HepG2 (cell line): ENCODE results near the gene MTHFS.
A peak's percentile ranks its signal among the peaks of the same experiment; 100 is the strongest.

ENCODE experiments used
- EZH2 ChIP-seq: conservative IDR thresholded peaks from 2 replicates; pipeline ENCODE4 v1.6.1; 2012; ENCODE audit warnings: mild to moderate bottlenecking, low read depth, low read length, moderate library complexity
- FOXK2 ChIP-seq: fragments of 450-650 bp; IDR thresholded peaks from 2 replicates; pipeline ENCODE4 v1.6.1; 2016
- GATAD2A ChIP-seq: IDR thresholded peaks from 2 replicates; pipeline ENCODE4 v1.6.1; 2016
- NFIC ChIP-seq: IDR thresholded peaks from 2 replicates; pipeline ENCODE4 v1.6.1; 2012; ENCODE audit warnings: mild to moderate bottlenecking, low read length, inconsistent platforms
- POLR2A ChIP-seq, 2 experiments: IDR thresholded peaks; 2 replicates each; pipeline ENCODE4 v1.6.1; 2011; ENCODE audit warnings: low read depth in 2 of 2, low read length in 2 of 2, mild to moderate bottlenecking in 1 of 2, moderate library complexity in 1 of 2; ENCODE audit not compliant: insufficient read depth in 1 of 2
- TF ChIP-seq, protein P1 (sequence below): sonication (generic); formaldehyde crosslinking; IDR thresholded peaks from 2 replicates; pipeline ENCODE4 v1.4.0; 2020; ENCODE audit warnings: missing genetic modification reagents

DNA sequence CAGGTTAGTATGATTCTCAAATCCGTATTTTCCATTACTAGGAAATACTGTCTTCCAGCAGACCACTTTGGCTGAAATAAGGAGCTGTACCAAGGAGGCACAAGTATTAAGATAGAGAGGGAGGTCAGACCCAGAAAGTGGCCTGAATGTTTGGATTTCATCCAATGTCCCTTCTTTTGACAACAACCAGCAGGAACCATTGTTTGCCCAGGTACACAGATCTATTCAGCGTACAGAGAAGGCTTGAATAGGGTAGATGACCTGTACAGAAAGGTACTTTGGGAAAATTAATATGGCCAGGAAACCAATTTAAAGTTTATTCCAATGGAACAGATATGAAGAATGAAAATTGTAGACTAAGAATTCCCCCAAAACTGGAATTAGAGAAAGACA, 12.6 kb downstream of the MTHFS start:
- TF ChIP-seq EZH2: no peak
- no peak for TF ChIP-seq FOXK2
- TF ChIP-seq POLR2A (IDR thresholded peaks at IDR 0.05; ENCODE audit: insufficient read depth in 1 of 2, low read depth in 2 of 2, low read length in 2 of 2): no peak
- TF ChIP-seq, protein P1, sequence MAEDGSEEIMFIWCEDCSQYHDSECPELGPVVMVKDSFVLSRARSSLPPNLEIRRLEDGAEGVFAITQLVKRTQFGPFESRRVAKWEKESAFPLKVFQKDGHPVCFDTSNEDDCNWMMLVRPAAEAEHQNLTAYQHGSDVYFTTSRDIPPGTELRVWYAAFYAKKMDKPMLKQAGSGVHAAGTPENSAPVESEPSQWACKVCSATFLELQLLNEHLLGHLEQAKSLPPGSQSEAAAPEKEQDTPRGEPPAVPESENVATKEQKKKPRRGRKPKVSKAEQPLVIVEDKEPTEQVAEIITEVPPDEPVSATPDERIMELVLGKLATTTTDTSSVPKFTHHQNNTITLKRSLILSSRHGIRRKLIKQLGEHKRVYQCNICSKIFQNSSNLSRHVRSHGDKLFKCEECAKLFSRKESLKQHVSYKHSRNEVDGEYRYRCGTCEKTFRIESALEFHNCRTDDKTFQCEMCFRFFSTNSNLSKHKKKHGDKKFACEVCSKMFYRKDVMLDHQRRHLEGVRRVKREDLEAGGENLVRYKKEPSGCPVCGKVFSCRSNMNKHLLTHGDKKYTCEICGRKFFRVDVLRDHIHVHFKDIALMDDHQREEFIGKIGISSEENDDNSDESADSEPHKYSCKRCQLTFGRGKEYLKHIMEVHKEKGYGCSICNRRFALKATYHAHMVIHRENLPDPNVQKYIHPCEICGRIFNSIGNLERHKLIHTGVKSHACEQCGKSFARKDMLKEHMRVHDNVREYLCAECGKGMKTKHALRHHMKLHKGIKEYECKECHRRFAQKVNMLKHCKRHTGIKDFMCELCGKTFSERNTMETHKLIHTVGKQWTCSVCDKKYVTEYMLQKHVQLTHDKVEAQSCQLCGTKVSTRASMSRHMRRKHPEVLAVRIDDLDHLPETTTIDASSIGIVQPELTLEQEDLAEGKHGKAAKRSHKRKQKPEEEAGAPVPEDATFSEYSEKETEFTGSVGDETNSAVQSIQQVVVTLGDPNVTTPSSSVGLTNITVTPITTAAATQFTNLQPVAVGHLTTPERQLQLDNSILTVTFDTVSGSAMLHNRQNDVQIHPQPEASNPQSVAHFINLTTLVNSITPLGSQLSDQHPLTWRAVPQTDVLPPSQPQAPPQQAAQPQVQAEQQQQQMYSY (CRISPR knock-in tag): no peak
- TF ChIP-seq GATAD2A (CRISPR knock-in tag): peak; percentile 44; the same call in 1 of the 2 replicates
- TF ChIP-seq NFIC: no peak
